OCI-LY1 (cell line): ENCODE measurements around the gene RABL6.

Experiments used
- CTCF ChIP-seq: fragments of 200-600 bp; sonication (generic), shearing (Covaris generic); IDR thresholded peaks from 2 replicates; pipeline ENCODE4 v1.5.1; 2017; ENCODE audit warnings: mild to moderate bottlenecking, antibody characterized with exemption, low read length, moderate library complexity, mixed read lengths
- EZH2 ChIP-seq: fragments of 200-600 bp; sonication (generic), shearing (Covaris generic); IDR thresholded peaks from 2 replicates; pipeline ENCODE4 v1.8.0; 2017; ENCODE audit warnings: borderline replicate concordance, mixed run types, mild to moderate bottlenecking, antibody characterized with exemption, low read length, moderate library complexity, mixed read lengths

- no peak for TF ChIP-seq CTCF
- no peak for TF ChIP-seq EZH2
Observed at GRCh38 chr9:136840877-136841645, 33.3 kb downstream of the RABL6 start.
